ENCODE results near the gene CYFIP1. TPM values are rescaled to one million over a fixed set of nuclear protein-coding genes. Genes with fewer than 3 reads are reported as not detected.
A peak's percentile ranks its signal among the peaks of the same experiment; 100 is the strongest.

CYFIP1 gene
- total RNA-seq, 1 experiment from 2014 or later: 159 TPM

DNA sequence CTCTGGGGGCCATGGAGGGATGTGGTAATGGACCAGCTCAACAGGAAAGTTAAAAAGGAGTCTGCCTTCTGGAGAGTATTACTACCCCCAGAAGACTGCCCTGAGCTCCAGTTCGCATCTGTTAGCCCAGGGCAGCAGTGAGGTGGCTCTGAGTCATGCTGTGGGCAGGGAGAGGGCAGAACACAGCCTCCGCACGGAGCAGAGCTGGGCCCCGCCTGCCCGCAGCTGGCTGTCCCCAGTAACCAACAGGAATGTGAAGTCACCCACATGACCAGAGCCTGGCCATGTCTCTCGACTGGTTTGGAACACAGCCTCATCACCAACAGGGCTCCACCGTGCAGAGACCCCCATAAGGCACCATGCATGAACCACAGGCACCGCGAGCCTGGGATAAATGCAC, 62.1 kb downstream of the CYFIP1 start:
- in situ Hi-C loops (cut with HindIII; ENCODE audit: low pct_unique_long_range_greater_than_20kb, low sequenced_read_pairs): no loop called here
- TF ChIP-seq POLR2AphosphoS5 (IDR thresholded peaks at IDR 0.05; ENCODE audit: low read depth, low read length) (no peak), TCF7L2 (IDR thresholded peaks at IDR 0.05; ENCODE audit: low read depth, low read length) (no peak), SIN3A (IDR thresholded peaks at IDR 0.05; ENCODE audit: borderline replicate concordance, insufficient read depth, low read depth, low read length) (no peak)
- TF ChIP-seq, protein P1, sequence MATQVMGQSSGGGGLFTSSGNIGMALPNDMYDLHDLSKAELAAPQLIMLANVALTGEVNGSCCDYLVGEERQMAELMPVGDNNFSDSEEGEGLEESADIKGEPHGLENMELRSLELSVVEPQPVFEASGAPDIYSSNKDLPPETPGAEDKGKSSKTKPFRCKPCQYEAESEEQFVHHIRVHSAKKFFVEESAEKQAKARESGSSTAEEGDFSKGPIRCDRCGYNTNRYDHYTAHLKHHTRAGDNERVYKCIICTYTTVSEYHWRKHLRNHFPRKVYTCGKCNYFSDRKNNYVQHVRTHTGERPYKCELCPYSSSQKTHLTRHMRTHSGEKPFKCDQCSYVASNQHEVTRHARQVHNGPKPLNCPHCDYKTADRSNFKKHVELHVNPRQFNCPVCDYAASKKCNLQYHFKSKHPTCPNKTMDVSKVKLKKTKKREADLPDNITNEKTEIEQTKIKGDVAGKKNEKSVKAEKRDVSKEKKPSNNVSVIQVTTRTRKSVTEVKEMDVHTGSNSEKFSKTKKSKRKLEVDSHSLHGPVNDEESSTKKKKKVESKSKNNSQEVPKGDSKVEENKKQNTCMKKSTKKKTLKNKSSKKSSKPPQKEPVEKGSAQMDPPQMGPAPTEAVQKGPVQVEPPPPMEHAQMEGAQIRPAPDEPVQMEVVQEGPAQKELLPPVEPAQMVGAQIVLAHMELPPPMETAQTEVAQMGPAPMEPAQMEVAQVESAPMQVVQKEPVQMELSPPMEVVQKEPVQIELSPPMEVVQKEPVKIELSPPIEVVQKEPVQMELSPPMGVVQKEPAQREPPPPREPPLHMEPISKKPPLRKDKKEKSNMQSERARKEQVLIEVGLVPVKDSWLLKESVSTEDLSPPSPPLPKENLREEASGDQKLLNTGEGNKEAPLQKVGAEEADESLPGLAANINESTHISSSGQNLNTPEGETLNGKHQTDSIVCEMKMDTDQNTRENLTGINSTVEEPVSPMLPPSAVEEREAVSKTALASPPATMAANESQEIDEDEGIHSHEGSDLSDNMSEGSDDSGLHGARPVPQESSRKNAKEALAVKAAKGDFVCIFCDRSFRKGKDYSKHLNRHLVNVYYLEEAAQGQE (IDR thresholded peaks at IDR 0.05; ENCODE audit: insufficient read depth in 1 of 2, low read depth in 2 of 2, low read length in 1 of 2): no peak
- TF ChIP-seq, protein P2, sequence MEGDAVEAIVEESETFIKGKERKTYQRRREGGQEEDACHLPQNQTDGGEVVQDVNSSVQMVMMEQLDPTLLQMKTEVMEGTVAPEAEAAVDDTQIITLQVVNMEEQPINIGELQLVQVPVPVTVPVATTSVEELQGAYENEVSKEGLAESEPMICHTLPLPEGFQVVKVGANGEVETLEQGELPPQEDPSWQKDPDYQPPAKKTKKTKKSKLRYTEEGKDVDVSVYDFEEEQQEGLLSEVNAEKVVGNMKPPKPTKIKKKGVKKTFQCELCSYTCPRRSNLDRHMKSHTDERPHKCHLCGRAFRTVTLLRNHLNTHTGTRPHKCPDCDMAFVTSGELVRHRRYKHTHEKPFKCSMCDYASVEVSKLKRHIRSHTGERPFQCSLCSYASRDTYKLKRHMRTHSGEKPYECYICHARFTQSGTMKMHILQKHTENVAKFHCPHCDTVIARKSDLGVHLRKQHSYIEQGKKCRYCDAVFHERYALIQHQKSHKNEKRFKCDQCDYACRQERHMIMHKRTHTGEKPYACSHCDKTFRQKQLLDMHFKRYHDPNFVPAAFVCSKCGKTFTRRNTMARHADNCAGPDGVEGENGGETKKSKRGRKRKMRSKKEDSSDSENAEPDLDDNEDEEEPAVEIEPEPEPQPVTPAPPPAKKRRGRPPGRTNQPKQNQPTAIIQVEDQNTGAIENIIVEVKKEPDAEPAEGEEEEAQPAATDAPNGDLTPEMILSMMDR (IDR thresholded peaks at IDR 0.05): no peak
- POLR2A ChIA-PET: no interaction called here
- DNase-seq (ENCODE audit: low read depth, low spot score) (no peak), ATAC-seq (peak; percentile 94)
- intact Hi-C loops (cut with micrococcal nuclease; ENCODE audit: unreplicated experiment): no loop called here
- CTCF ChIA-PET: no interaction called here
- Histone ChIP-seq H3K9me3 (ENCODE audit: control insufficient read depth, insufficient read depth, low read depth, low read length) (no peaks in the 10 kb centered on the region), H3K27ac (ENCODE audit: low read length) (no peak overlapping the region), H3K27me3 (ENCODE audit: control insufficient read depth, insufficient read depth, low read length) (no peaks in the 10 kb centered on the region), H3K4me1 (ENCODE audit: control insufficient read depth, insufficient read depth, low read length) (no peaks in the 10 kb centered on the region), H3K4me3 (ENCODE audit: low read depth in 2 of 2, low read length in 2 of 2) (no peak overlapping the region), H3K36me3 (ENCODE audit: control insufficient read depth, insufficient read depth, low read length) (peaks cover 2% of the 10 kb centered on the region; the same call in 1 of the 2 replicates)
- no TSS peak for BruUV-seq (replicated peaks)

DNA sequence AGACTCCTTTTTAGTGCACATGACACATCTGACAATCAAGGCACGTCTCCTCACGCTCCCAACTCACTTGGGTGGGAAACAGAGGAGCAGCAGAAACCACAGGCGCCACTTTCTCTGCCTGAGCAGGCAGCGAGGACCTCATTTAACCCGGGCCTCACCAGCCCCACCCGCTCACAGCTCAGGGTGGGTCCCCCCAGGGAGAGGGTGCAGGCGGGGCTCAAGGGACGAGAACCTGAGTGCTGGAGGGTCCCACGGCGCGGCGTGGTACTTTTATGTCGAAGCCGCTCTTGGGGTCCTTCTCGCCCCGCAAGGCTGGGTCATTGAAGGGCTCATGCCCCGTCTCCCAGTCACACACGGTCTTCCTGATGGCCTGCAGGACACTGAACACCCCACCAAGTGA, 62.6 kb downstream of the CYFIP1 start:
- no peak for DNase-seq (ENCODE audit: low read depth, low spot score)
- no peaks in the 10 kb centered on the region for H3K27me3 ChIP-seq (ENCODE audit: control insufficient read depth, insufficient read depth, low read length)
- no peaks in the 10 kb centered on the region for H3K9me3 ChIP-seq (ENCODE audit: control insufficient read depth, insufficient read depth, low read depth, low read length)
- TF ChIP-seq TCF7L2 (IDR thresholded peaks at IDR 0.05; ENCODE audit: low read depth, low read length) (no peak), SIN3A (IDR thresholded peaks at IDR 0.05; ENCODE audit: borderline replicate concordance, insufficient read depth, low read depth, low read length) (no peak), POLR2AphosphoS5 (IDR thresholded peaks at IDR 0.05; ENCODE audit: low read depth, low read length) (no peak)
- TF ChIP-seq, protein P2 (IDR thresholded peaks at IDR 0.05): no peak
- TF ChIP-seq, protein P1 (IDR thresholded peaks at IDR 0.05; ENCODE audit: insufficient read depth in 1 of 2, low read depth in 2 of 2, low read length in 1 of 2): no peak
- BruUV-seq (replicated peaks): no TSS peak
- no peak overlapping the region for H3K27ac ChIP-seq (ENCODE audit: low read length)
- H3K4me3 ChIP-seq (ENCODE audit: low read depth in 2 of 2, low read length in 2 of 2): no peak overlapping the region
- intact Hi-C loops (cut with micrococcal nuclease; ENCODE audit: unreplicated experiment): no loop called here
- peaks cover 2% of the 10 kb centered on the region; the same call in 1 of the 2 replicates for H3K36me3 ChIP-seq (ENCODE audit: control insufficient read depth, insufficient read depth, low read length)
- in situ Hi-C loops (cut with HindIII; ENCODE audit: low pct_unique_long_range_greater_than_20kb, low sequenced_read_pairs): no loop called here
- ChIA-PET POLR2A (no interaction called here), CTCF (no interaction called here)
- H3K4me1 ChIP-seq (ENCODE audit: control insufficient read depth, insufficient read depth, low read length): no peaks in the 10 kb centered on the region
- no peak; the same call in 1 of the 2 replicates for ATAC-seq
